Small intestine (tissue), 7 donors: Measurements from ENCODE around the gene ZDHHC7. TPM values are rescaled to one million over a fixed set of nuclear protein-coding genes. Genes with fewer than 3 reads are reported as not detected.

Experiments used
- DNase-seq, 2 donors: peaks; one replicate each; pipeline versions ENCODE4 v3.0.0 to v3.0.0-alpha.2; 2013
- FAIRE-seq: peaks from 2 replicates; lab custom pipeline; 2012; peaks lifted over from hg19 to GRCh38; lab: Jason Lieb, UNC
- H3K27ac ChIP-seq, 3 donors: one replicate each; pipeline ENCODE4 v1.5.1; 2013; ENCODE audit warnings: low read length in 2 of 3, mild to moderate bottlenecking in 2 of 3, control low read depth in 1 of 3, inconsistent platforms in 1 of 3, low read depth in 1 of 3, moderate library complexity in 1 of 3
- H3K27me3 ChIP-seq, 3 donors: one replicate each; pipeline ENCODE4 v1.6.1; 2013; ENCODE audit warnings: low read length in 3 of 3, inconsistent platforms in 1 of 3; ENCODE audit not compliant: control insufficient read depth in 3 of 3, insufficient read depth in 3 of 3
- H3K36me3 ChIP-seq, 3 donors: one replicate each; pipeline ENCODE4 v1.6.1; 2013; ENCODE audit warnings: low read length in 3 of 3, inconsistent platforms in 1 of 3, low read depth in 1 of 3, mild to moderate bottlenecking in 1 of 3, moderate library complexity in 1 of 3; ENCODE audit not compliant: control insufficient read depth in 3 of 3, insufficient read depth in 2 of 3
- H3K4me1 ChIP-seq, 3 donors: one replicate each; pipeline ENCODE4 v1.6.1; 2013; ENCODE audit warnings: low read length in 2 of 3, inconsistent platforms in 1 of 3, low read depth in 1 of 3, mild to moderate bottlenecking in 1 of 3, moderate library complexity in 1 of 3; ENCODE audit not compliant: control insufficient read depth in 3 of 3, insufficient read depth in 2 of 3
- H3K4me3 ChIP-seq, 3 donors: one replicate each; pipeline ENCODE4 v1.5.1; 2013; ENCODE audit warnings: low read length in 3 of 3, control low read depth in 1 of 3, inconsistent platforms in 1 of 3, low read depth in 1 of 3, mild to moderate bottlenecking in 1 of 3, moderate library complexity in 1 of 3
- H3K9me3 ChIP-seq, 2 donors: one replicate each; pipeline ENCODE4 v1.6.1; 2013; ENCODE audit warnings: low read depth in 1 of 2, low read length in 1 of 2; ENCODE audit not compliant: control insufficient read depth in 2 of 2, insufficient read depth in 1 of 2
- WGBS, 3 donors: extraction: QIAGEN DNeasy Blood & Tissue Kit; methylation state at CpG; one replicate each; pipeline ENCODE4 v1.1.7; 2013; 5-methylcytosine and 5-hydroxymethylcytosine counted together
- polyA plus RNA-seq, 4 donors: library from polyadenylated mRNA; stranded (reverse) in 3 of 4; unstranded in 1 of 4; fragments of 200-250 nt in 3 of 4; fragments of 120-200 nt in 1 of 4; gene quantifications; one replicate each; pipeline versions ENCODE4 v1.2.1 to v1.2.3, GENCODE V29; 2013
- donor health status: healthy with polysubstance abuse.
- donor health status: control.
- donor health status: control.
- donor health status: Bipolar disorder and iron deficiency.
- donor health status: healthy.

The ZDHHC7 gene
- polyA plus RNA-seq, 4 donors, result 16.5 to 57.5 (median 27.2) TPM

DNA sequence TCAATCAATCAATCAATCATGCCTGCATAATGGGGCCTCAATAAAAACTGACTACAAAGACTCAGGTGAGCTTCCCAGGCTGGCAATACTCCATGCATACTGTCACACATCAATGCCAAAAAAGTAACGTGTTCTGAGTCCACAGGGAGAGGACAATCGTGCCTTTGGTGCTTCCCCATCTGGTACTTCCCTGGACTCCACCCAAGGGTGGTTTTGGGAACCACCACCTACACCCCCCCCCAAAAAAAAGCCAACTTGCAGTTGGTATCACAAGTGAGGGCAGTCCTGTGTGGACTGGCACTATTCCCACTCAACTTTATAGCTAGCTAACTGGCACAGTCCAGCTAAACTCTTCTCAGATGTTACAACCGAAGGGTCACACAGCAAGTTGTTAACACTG is 3.1 kb downstream of the ZDHHC7 start:
- Histone ChIP-seq H3K4me1 (peaks cover 10 to 30% (median 24%) of the 10 kb centered on the region in 3 donors), H3K9me3 (no peaks in the 10 kb centered on the region), H3K27ac (peak overlapping the region in 1 of 3 donors; percentile 15), H3K4me3 (no peak overlapping the region), H3K27me3 (no peaks in the 10 kb centered on the region), H3K36me3 (peaks cover 0 to 12% (median 0%) of the 10 kb centered on the region in 3 donors)
- DNase-seq (no peak), FAIRE-seq (no peak)
- WGBS, 3 donors, result 39 to 66% (median 49%) methylated on average over 3 of the region's 3 CpGs

DNA sequence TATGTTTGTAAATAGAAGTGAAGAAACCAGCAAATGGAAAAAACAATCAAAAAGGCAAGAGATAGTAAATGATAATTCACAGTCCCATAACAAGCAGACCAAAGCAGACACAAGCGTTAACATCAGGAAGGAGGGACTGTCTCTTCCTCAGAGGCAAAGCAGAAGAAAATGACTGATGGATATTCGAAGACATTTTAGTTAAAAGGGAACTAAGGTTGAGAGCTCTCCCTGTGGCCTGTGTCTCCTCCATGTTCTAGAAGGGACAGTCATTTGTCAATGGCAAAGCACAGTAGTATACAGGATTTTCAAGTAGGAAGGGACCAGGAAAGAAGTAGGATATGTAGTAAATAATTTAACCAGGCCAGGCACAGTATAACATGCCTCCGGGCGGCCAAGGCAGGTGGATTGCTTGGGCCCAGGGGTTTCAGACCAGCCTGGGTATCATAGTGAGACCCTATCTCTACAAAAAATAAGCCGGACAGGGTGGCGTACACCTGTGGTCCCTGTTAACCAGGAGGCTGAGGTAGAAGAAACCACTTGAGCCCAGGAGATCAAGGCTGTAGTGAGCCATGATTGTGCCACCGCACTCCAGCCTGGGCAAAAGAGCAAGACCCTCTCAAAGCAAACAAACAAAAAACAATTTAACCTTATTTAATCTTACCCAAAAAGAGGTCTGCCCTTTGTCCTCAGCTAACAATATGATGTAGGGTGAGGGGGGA is 3.7 kb downstream of the ZDHHC7 start:
- Histone ChIP-seq H3K4me1 (peaks cover 13 to 36% (median 28%) of the 10 kb centered on the region in 3 donors), H3K4me3 (no peak overlapping the region), H3K27me3 (no peaks in the 10 kb centered on the region), H3K9me3 (no peaks in the 10 kb centered on the region), H3K27ac (peak overlapping the region in 1 of 3 donors; percentile 15), H3K36me3 (peaks cover 0 to 18% (median under 1%) of the 10 kb centered on the region in 3 donors)
- DNase-seq (no peak), FAIRE-seq (no peak)
- WGBS, 3 donors, result 85 to 95% (median 89%) methylated on average over 7 of the region's 7 CpGs

DNA sequence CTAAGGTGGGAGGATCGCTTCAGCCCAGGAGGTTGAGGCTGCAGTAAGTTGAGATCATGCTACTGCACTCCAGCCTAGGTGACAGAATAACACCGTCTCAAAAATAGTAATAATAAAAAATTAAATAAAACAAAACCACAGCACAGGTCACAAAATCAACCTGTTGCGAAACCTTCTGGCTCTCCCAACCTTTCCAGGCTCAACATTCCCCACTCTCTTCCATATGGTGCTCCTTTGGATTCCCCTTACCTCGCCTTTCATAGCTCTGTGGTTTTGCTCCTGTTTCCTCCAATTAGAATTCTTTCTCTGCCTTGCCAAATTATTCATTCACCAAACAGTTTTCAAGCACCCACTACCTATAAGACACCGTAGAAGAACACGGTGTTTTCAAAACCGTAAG is 4.7 kb downstream of the ZDHHC7 start:
- no peak overlapping the region for H3K4me3 ChIP-seq
- no peaks in the 10 kb centered on the region for H3K9me3 ChIP-seq
- FAIRE-seq (no peak), DNase-seq (no peak)
- no peak overlapping the region for H3K27ac ChIP-seq
- no peaks in the 10 kb centered on the region for H3K27me3 ChIP-seq
- WGBS, 3 donors, result 86 to 93% (median 90%) methylated on average over 7 of the region's 7 CpGs
- H3K36me3 ChIP-seq, result peaks cover 0 to 25% (median 2%) of the 10 kb centered on the region in 3 donors
- peaks cover 13 to 39% (median 35%) of the 10 kb centered on the region in 3 donors for H3K4me1 ChIP-seq

DNA sequence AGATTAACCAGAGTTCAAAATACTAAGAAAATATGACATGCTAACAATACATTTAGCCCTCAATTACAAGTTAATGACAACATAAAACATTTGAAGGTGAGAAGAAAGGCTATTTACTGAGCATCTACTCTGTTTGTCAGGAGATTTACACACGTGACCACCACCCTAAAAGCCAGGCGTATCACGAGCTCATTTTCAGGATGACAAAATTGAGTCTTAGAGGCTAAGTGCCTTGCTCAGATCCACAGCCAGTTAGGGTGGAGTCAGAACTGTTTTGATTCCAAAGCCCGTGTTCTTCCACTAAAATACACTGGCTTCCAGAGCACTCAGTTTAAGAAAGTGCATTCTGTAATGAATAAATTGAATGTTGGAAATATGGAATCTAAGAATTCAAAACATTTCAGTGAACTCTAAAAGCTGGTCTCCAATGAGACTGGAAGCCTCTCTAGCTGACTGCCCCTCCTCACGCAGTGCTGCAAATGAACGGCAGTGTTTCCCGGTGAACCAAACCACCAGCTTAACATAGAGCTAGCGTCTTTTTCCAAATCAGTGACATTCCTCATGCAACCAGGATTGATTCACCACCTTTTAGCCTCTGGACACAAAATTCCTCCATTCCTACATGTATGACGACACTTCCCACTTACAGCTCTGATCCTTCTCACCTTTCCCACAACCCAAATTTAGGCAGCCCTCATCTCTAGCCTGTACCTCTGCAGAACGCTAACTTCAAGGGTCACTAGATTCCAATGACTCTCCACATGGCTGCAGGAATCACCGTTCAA is 5.9 kb downstream of the ZDHHC7 start:
- no peak overlapping the region for H3K4me3 ChIP-seq
- H3K27me3 ChIP-seq, result no peaks in the 10 kb centered on the region
- H3K9me3 ChIP-seq, result no peaks in the 10 kb centered on the region
- H3K27ac ChIP-seq, result peak overlapping the region in 2 of 3 donors; percentile 1 to 72
- DNase-seq (no peak), FAIRE-seq (no peak)
- peaks cover 0 to 25% (median 2%) of the 10 kb centered on the region in 3 donors for H3K36me3 ChIP-seq
- peaks cover 15 to 43% (median 39%) of the 10 kb centered on the region in 3 donors for H3K4me1 ChIP-seq
- 58 to 71% (median 69%) methylated on average over 11 of the region's 11 CpGs for WGBS, 3 donors

DNA sequence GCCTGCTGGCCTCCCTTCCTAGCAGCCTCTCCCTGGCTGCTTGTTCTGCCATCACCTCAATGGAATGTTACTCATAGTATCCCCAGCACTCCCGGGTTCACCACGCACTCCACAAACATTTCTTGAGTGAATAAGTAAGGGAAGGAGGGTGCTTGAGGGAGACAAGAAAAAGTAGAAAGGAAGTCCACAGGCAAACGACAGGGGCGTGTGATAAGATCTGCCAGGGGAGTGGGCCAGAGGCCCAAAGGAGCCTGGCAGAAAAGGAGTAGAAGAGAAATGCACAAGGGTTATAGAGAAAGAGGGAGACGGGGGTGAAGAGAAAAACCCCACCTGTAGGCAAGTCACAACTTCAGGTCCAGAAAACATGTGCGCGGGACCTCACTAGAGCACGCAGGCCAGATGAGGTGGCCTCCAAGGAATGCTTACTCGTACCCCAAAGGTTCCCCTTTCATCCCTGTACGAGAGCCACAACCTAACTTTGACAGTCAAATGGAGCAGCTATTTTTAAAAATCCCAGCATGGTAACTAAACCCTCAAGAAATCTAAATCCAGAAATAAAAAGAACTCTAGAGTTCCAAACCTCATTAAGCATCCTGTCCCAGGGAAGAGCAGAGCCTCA is 6.6 kb downstream of the ZDHHC7 start:
- DNase-seq (no peak), FAIRE-seq (no peak)
- H3K27me3 ChIP-seq, result no peaks in the 10 kb centered on the region
- H3K9me3 ChIP-seq, result no peaks in the 10 kb centered on the region
- H3K27ac ChIP-seq, result peak overlapping the region in 2 of 3 donors; percentile 1 to 72
- WGBS, 3 donors, result 65 to 67% (median 67%) methylated on average over 10 of the region's 10 CpGs
- peaks cover 15 to 39% (median 37%) of the 10 kb centered on the region in 3 donors for H3K4me1 ChIP-seq
- no peak overlapping the region for H3K4me3 ChIP-seq
- peaks cover 0 to 29% (median 2%) of the 10 kb centered on the region in 3 donors for H3K36me3 ChIP-seq

DNA sequence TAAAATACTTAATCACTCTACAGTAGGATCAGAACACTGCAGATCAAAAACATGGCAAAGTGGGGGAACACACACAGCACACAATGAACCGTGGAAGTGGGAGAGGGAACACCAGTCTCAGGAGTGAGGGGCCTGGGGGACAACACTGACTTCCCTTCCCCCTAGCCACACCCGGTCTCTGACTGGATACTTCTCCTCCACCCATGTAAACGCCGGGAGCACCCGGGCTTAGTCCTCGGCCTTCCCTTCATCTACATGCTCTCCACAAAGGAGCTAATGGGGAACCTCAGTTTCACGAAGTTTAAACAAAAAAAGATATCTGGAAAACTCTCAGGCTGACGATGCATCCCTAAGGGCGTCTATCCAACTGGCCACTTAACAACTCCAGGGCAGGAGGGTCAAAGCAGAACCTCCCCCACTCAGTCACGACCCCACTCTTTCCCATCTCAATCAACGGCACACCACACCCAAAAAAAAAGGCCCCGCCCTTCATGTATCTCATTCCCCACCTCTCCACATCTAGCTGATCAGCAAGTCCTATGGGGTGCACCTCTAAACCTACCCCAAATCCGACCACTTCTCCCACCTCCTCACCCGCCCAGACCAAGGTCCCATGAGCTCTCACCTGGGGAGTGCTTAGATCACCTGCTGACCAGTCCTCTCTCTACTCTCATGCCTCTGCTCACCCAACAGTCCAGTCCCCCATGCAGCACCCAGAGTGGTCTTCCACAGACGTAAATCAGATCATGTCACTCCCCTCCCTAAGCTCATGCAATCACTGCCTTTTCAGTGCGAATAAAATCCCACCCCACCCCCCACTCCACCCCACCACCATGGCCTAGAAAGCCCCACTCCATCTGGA is 7.4 kb downstream of the ZDHHC7 start:
- WGBS, 3 donors, result 55 to 67% (median 62%) methylated on average over 16 of the region's 16 CpGs
- no peaks in the 10 kb centered on the region for H3K27me3 ChIP-seq
- no peak overlapping the region for H3K4me3 ChIP-seq
- DNase-seq (no peak), FAIRE-seq (no peak)
- peaks cover 0 to 29% (median 4%) of the 10 kb centered on the region in 3 donors for H3K36me3 ChIP-seq
- peaks cover 15 to 37% (median 36%) of the 10 kb centered on the region in 3 donors for H3K4me1 ChIP-seq
- H3K9me3 ChIP-seq, result no peaks in the 10 kb centered on the region
- peak overlapping the region in 1 of 3 donors; percentile 72 for H3K27ac ChIP-seq

DNA sequence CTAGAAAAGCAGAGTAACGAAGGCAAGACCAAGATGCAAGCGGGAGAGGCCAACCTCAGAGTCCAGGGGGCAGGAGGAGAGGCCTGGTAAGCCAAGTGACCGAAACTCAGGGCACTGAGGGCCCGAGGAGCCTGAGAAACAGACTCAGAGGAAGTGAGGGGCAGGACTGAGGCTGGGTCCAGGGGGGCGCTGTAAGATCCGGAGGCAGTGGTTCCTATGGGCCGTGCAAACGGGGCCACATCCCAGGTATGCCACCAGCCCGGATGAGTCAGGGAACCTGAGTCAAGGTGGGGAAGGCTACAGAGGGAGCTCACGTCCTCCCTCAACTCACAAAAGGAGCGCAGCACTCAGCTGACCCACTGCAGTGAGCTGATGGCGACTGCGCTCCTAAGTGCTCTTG is 8.3 kb downstream of the ZDHHC7 start:
- Histone ChIP-seq H3K9me3 (no peaks in the 10 kb centered on the region), H3K36me3 (peaks cover 0 to 33% (median 4%) of the 10 kb centered on the region in 3 donors), H3K4me3 (no peak overlapping the region), H3K27me3 (no peaks in the 10 kb centered on the region), H3K27ac (peak overlapping the region in 1 of 3 donors; percentile 53), H3K4me1 (peaks cover 13 to 36% (median 31%) of the 10 kb centered on the region in 3 donors)
- no peak for FAIRE-seq
- no peak for DNase-seq
- 81 to 84% (median 81%) methylated on average over 13 of the region's 13 CpGs for WGBS, 3 donors
